HG02623 (cell line): ENCODE measurements around the gene C10orf143.

Experiments used
- ATAC-seq: cut with Tn5 transposase; IDR thresholded peaks from one replicate; pipeline ENCODE4 v1.9.1; 2021; ENCODE audit warnings: moderate library complexity; ENCODE audit not compliant: unreplicated experiment

Gene C10orf143

GRCh38 chr10:130054021-130054420, 56.6 kb downstream of the C10orf143 start:
- ATAC-seq = no peak

GRCh38 chr10:130053561-130053960, 57.1 kb downstream of the C10orf143 start:
- no peak for ATAC-seq

DNA sequence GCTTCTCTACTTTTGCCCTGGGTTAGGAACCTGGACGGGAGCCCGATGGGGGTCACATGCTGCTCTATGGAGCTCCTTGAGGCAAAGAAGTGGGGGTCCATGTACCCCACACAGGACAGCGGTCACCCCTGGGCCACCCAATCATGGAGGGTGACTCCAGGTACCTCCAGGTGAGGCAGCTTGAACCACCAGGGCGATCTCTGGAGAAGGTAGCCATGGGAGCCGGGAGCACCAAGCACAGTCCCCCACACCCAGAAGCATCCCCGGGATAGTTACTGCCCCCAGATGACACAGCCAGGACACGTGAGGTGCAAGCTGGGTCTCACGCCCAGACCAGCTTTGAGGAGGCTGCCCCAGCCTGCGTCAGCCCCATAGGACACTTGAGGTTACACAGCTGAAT, 58.4 kb downstream of the C10orf143 start:
- ATAC-seq = no peak

DNA sequence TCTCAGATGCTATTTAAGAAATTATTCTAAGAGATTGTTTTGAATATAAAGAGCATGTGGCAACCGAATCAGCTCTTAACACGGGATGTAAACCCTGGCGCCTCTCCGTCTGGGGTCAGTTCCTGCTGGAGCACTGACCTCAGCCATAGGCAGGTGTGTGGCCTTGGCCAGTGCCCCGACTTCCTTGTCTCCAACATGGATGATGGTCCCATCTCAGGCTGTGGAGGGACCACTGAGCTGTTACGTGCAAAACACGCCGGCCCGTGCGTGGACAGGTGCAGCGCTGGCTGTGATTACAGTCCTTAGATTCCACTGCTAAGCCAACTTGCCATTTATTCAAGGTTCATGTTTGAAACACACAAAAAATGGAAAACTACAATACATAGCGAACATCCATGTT, 59.9 kb downstream of the C10orf143 start:
- no peak for ATAC-seq

- no peak for ATAC-seq
Observed at GRCh38 chr10:130049987-130050386, 60.6 kb downstream of the C10orf143 start.

DNA sequence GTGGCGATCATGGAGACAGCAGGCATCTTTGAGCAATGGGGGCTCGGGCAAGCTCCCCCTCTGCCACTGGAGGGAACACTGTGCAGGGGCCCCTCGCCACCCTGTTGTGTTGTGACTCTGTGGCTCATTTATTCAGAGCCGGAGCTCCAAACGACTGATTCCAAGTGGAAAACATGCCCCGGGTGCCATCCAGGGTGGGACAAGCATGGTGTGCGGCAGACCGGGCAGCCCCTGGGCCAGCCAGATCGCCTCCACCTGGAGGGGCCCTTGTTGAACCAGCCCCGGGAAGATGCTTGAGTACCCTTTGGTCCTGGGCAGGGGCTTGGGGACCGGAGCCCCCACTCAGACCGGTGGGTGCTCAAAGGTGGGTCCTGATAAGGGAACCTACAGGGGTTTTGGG, 61.4 kb downstream of the C10orf143 start:
- no peak for ATAC-seq

GRCh38 chr10:130048081-130048480, 62.5 kb downstream of the C10orf143 start:
- ATAC-seq = no peak

- ATAC-seq = no peak
Observed at GRCh38 chr10:130047336-130047735, 63.3 kb downstream of the C10orf143 start.

DNA sequence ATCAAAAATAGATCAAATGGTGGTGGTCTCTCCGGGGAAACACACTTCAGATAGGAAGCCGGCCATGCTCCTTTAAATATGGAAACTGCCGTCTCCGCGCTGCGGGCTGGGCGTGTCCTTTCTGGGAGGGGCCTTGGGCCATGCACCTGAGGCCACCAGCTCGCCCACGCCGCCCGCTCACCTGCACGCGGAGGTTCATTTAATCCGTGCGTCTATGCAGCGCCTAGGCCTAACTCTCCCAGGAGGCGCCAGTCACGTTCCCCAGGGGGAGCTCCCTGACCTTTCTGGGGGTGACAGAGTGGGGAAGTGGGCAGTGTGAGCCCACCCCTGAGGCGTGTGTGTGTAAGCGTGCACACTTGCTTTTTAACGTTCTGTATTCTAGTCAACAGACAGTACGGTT, 64.0 kb downstream of the C10orf143 start:
- no peak for ATAC-seq

DNA sequence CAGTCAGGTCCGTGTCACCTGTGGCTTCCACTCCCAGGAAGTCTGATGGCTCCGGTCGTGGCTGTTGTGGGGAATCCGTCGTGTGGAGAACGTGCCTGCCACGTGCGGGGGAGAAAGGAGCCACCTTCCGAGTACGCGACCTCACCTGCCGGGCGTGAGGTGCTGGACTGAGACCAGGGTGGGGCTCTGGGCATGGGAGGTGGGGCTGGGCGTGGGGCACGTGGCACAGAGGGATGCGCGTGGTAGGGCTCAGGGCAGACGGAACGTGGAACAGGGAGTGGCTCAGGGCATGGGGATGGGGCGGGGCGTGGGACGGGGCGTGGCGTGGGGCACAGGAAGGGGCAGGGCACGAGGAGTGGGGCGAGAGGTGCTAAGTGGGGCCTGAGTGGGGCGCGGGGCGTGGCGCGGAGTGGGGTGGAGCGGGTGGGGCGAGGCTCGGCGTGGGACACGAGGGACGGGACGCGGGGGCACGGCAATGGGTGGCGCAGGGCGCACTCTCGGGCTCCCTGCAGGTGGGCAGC, 64.8 kb downstream of the C10orf143 start:
- ATAC-seq = no peak

DNA sequence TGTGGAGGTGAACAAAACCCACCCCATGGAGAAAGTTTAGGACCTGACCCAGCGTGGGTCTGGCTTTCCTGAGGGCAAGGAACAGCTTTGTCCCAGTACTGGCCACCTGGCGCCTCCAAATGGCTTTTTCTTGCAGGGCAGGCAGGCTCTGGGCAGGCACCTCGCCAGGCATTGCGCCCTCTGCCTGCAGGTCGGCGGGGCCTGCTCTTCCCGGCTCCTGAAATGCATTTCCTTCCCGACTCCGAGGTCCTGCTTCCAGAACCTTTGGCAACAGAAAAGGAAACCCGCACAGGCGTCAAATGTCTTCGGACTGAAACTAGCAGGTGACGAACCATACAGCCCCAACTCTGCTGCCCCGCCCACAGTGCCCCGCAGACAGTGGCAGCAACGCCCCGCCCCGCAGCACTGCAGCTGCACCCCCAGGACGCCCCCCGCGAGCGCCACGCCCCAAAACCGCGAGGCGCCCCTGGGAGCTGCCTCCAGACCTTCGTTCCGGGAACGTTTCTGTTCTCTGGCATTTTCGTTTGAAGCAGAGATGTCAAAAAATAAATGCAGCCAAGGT, 65.5 kb downstream of the C10orf143 start:
- ATAC-seq = no peak

DNA sequence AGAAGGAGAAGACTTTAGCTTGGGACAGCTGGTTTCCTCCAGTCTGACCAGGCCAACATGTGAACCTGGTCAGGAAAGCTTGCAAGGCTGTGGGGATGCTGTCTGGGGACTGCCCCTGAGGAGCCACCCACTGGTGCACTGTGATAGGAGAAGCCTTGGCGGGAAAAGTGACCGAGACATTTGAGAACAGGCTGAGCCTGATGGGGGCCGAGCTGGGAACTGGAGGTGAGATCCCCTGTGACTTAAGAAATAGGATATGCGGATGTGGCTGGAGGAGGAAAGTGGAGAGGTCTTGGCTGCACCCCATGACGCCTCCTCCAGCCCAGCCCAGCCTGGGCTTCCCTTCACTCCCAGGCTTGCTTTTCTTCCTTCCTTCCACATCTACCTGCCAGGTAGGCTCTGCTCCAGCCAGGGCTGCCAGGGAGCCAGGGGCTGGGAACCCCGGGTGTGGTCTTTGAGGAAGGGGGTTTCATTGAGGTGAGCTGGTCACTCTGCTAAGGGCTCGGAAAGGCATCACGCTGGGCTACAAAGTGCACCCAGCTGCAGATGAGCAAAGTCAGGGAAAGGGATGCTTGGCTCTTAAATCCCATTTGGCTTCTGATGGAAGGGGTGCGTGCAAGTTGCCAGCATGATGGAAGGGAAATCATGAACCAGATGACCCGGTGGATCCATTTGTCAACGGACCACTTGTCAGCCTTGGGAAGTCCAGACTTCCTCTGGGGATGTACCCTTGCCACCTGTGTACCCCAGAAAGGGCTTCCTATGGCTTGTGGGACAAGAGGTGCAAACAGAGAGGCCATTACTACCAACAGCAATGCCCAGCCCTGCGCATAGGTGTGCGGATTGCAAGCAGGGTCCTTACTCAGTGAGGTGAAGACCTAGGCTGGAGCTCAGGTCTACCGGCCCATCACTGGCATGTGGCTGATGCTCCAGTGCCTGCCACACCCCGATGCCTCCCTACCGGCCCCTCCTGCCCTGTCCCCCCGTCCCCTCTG, 66.3 kb downstream of the C10orf143 start:
- ATAC-seq = no peak

DNA sequence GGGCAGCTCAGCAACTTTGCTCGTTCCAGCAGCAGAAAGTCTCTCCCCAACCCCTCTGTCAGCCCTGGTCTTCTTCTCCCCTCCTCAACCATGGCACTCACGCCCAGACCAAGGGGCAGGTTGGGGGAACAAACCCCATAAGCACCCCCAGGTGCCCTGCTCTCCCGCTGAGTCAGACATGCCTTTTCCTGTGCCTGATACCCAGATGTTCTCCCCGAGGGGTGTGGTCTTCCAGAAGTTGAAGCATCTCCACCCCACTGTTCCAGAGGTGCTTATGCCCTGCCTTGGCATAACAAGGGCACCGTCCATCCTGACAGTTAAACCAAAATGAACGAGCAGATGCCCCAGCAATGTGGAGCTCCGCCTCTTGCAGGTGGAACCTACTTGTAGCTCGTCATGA, 67.1 kb downstream of the C10orf143 start:
- ATAC-seq = no peak

- no peak for ATAC-seq
Observed at GRCh38 chr10:130042381-130042780, 68.2 kb downstream of the C10orf143 start.

DNA sequence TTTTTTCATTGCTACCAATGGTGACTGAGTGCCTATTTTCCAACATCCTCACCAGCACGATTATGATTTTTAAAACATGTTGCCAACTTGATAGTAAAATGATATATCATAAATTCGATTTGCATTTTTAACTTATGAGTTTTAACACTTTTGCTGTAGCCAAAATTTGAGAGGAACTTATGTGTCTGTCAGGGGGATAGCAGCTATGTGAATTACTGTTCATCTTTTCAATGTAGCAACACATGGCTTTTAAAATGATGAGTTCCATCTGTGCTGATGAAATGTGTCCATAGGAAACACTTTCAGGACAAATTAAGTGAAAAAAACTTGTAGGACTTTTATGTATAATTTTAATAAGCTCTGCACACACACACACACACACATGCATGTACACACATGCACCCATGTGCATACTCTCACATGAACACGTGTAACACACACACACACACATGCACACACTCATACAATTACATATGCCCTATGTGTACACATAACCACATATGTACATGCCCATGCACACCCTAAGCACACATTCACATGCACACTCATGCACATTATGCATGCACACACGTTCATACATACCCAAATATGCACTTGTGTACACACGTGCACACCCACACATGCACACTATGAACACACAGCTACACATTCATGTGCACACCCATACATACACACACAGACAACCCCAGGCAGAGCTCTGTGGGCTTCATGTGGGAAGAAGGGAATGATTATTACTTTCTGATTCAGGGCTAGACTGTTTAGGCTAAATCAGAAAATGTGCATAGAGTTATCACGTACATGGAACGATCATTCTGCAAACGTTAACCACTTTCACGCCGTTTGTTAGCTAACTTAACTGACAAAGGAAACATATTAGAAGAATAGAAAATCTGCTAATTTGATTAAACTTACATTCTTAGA, 68.9 kb downstream of the C10orf143 start:
- ATAC-seq = no peak

DNA sequence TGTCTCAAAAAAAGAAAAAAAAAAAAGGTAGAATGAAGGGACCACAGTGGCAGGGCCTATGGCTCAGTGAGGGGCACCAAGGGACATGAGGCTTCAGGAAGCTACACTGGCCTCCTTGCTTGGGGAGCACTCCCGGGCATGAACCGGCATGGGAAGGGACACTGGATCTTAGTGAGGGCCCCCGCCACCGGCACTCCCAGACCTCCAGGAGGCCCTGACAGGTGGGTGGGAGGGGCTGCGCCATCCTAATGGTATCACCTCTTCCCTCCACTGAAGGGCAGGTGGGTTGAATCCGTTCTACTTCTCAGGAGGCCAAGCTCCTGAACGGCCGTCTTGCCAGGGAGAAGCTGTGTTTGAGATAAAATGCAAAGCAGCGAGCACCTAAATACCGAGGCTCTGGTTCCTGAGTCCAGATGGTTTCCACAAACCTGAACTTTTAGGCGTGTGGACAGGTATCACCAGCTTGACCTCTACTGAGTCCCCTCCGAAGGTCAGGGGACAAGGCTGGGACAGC, 69.8 kb downstream of the C10orf143 start:
- no peak for ATAC-seq

DNA sequence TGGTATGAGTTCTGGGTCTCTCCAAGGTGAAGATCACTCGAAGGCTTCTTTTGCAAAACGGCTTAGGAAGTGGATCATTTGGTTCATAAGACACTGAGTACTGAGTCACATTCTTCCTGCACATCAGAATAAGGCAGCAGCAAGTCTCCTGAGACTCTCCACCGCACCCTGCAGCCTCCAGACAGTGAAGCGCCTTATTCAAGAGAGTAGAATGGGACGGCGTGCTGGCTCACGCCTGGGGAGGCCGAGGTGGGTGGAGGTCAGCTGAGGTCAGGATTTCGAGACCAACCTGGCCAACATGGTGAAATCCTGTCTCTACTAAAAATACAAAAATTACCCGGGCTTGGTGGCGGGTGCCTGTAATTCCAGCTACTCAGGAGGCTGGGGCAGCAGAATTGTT, 70.3 kb downstream of the C10orf143 start:
- ATAC-seq = no peak

DNA sequence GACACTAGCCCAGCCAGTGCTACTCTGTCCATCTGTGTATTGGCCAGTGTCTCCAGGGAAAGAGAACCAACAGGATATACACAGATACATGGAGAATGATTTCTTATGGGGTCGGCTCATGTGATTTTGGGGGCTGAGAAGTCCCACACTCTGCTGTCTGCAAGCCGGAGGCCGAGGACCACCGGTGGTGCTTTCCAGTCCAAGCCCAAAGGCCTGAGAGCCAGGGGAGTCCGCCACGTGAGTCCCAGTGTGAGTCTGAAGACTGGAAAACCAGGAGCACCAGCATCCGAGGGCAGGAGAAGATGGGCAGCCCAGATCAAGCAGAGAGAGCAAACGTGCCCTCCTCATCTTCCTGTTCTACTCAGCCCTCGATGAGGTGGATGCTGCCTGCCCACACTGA, 71.5 kb downstream of the C10orf143 start:
- ATAC-seq = no peak

- ATAC-seq = no peak
Observed at GRCh38 chr10:130038611-130039109, 72.0 kb downstream of the C10orf143 start.

GRCh38 chr10:130038019-130038555, 72.5 kb downstream of the C10orf143 start:
- ATAC-seq = no peak
